GM23338 (cell line): ENCODE measurements around the gene NTNG2. TPM values are rescaled to one million over a fixed set of nuclear protein-coding genes. Genes with fewer than 3 reads are reported as not detected.

Experiments
- ATAC-seq: fragments of 200-7000 bp; cut with Tn5 transposase; 3 replicates; pipeline ENCODE4 v1.9.1; 2020
- DNase-seq: peaks from one replicate; pipeline ENCODE4 v3.0.0-alpha.2; 2015; ENCODE audit warnings: low spot score
- H2AFZ ChIP-seq: fragments of 200-600 bp; sonication (generic); 2 replicates; pipeline ENCODE4 v1.8.0; 2016; ENCODE audit warnings: antibody characterized with exemption, mild to moderate bottlenecking, moderate library complexity
- H3F3A ChIP-seq: fragments of 200-600 bp; sonication (generic); replicated peaks from 2 replicates; pipeline ENCODE4 v1.8.0; 2017; ENCODE audit warnings: antibody characterized with exemption, mixed run types, low read depth
- H3K27ac ChIP-seq: fragments of 200-600 bp; sonication (generic); 2 replicates; pipeline ENCODE4 v1.6.1; 2016; ENCODE audit warnings: low read depth
- H3K27me3 ChIP-seq: fragments of 200-600 bp; sonication (generic); 2 replicates; pipeline ENCODE4 v1.8.0; 2016; ENCODE audit warnings: mild to moderate bottlenecking, mixed run types, moderate library complexity; ENCODE audit not compliant: insufficient read depth
- H3K36me3 ChIP-seq: fragments of 200-600 bp; sonication (generic); 2 replicates; pipeline ENCODE4 v1.8.0; 2016; ENCODE audit warnings: mild to moderate bottlenecking; ENCODE audit not compliant: insufficient read depth
- H3K4me1 ChIP-seq: fragments of 200-600 bp; sonication (generic); 2 replicates; pipeline ENCODE4 v1.8.0; 2016; ENCODE audit warnings: mild to moderate bottlenecking, moderate library complexity; ENCODE audit not compliant: insufficient read depth
- H3K4me2 ChIP-seq: fragments of 200-600 bp; sonication (generic); 2 replicates; pipeline ENCODE4 v1.7.1; 2017; ENCODE audit warnings: mixed run types
- H3K4me3 ChIP-seq: fragments of 200-600 bp; sonication (generic); 2 replicates; pipeline ENCODE4 v1.6.1; 2016; ENCODE audit warnings: mixed run types
- H3K79me2 ChIP-seq: fragments of 200-600 bp; sonication (generic); replicated peaks from 2 replicates; pipeline ENCODE4 v1.8.0; 2017; ENCODE audit warnings: mild to moderate bottlenecking; ENCODE audit not compliant: insufficient read depth
- H3K9me2 ChIP-seq: fragments of 200-600 bp; sonication (generic); 2 replicates; pipeline ENCODE4 v1.8.0; 2017; ENCODE audit not compliant: insufficient read depth
- H4K20me1 ChIP-seq: fragments of 200-600 bp; sonication (generic); replicated peaks from 2 replicates; pipeline ENCODE4 v1.8.0; 2017; ENCODE audit warnings: mild to moderate bottlenecking; ENCODE audit not compliant: insufficient read depth
- H3K27ac Mint-ChIP-seq: 2 replicates; pipeline ENCODE4 v1.8.0; 2020; ENCODE audit warnings: inconsistent platforms, mild to moderate bottlenecking, moderate library complexity, mixed read lengths
- H3K27me3 Mint-ChIP-seq: 3 replicates; pipeline ENCODE4 v1.8.0; 2022; ENCODE audit warnings: low read depth, mild to moderate bottlenecking, moderate library complexity, mixed read lengths, inconsistent platforms; ENCODE audit not compliant: insufficient read depth, poor library complexity
- H3K36me3 Mint-ChIP-seq: 3 replicates; pipeline ENCODE4 v1.8.0; 2021; ENCODE audit warnings: low read depth, mild to moderate bottlenecking, inconsistent platforms, moderate library complexity, mixed read lengths
- H3K4me1 Mint-ChIP-seq: 3 replicates; pipeline ENCODE4 v1.8.0; 2020; ENCODE audit warnings: mild to moderate bottlenecking, inconsistent platforms, mixed read lengths
- H3K4me3 Mint-ChIP-seq: 3 replicates; pipeline ENCODE4 v1.8.0; 2021; ENCODE audit warnings: moderate library complexity, mild to moderate bottlenecking, inconsistent platforms, mixed read lengths
- H3K9me3 Mint-ChIP-seq: 3 replicates; pipeline ENCODE4 v1.8.0; 2020; ENCODE audit warnings: moderate library complexity, mild to moderate bottlenecking, inconsistent platforms, mixed read lengths
- CREB1 ChIP-seq: fragments of 250-450 bp; sonication (Bioruptor Pico); IDR thresholded peaks from 2 replicates; pipeline ENCODE4 v1.5.0; 2020; ENCODE audit warnings: low read depth, mild to moderate bottlenecking, moderate library complexity
- ETS1 ChIP-seq: IDR thresholded peaks from 2 replicates; pipeline ENCODE4 v1.6.1; 2016; ENCODE audit warnings: antibody characterized with exemption
- JUNB ChIP-seq: IDR thresholded peaks from one replicate; pipeline ENCODE4 v1.6.1; 2016; ENCODE audit warnings: antibody characterized with exemption; ENCODE audit not compliant: unreplicated experiment
- NANOG ChIP-seq: IDR thresholded peaks from 2 replicates; pipeline ENCODE4 v1.6.1; 2016; ENCODE audit warnings: antibody characterized with exemption, borderline replicate concordance
- ZNF114 ChIP-seq: fragments of 250-450 bp; sonication (Bioruptor Pico); IDR thresholded peaks from 2 replicates; pipeline ENCODE4 v1.5.0; 2020; ENCODE audit warnings: mild to moderate bottlenecking, moderate library complexity
- ZNF331 ChIP-seq: fragments of 250-450 bp; sonication (Bioruptor Pico); IDR thresholded peaks from 2 replicates; pipeline ENCODE4 v1.5.0; 2020; ENCODE audit warnings: low read depth, mild to moderate bottlenecking, moderate library complexity
- ZNF462 ChIP-seq: fragments of 250-450 bp; sonication (Bioruptor Pico); IDR thresholded peaks from 2 replicates; pipeline ENCODE4 v1.5.0; 2020; ENCODE audit warnings: mild to moderate bottlenecking, moderate library complexity
- polyA plus RNA-seq: library from polyadenylated mRNA; unstranded; fragments of >200 nt; fragmentation: Nextera tagmentation; extraction: Ambion mirVana; gene quantifications from 2 replicates; pipeline ENCODE4 v1.2.1, GENCODE V29; 2016
- total RNA-seq: library from RNA; depleted of rRNA; stranded (reverse); fragments of >200 nt; shearing (Covaris generic); gene quantifications from 2 replicates; pipeline ENCODE4 v1.2.3, GENCODE V29; 2014

NTNG2 gene
- total and polyA plus RNA-seq, 2 experiments from 2014 or later = 0.99 to 1.7 TPM

GRCh38 chr9:132154863-132155567, 6.8 kb upstream of the NTNG2 start:
- H3K27me3 Mint-ChIP-seq = peaks cover 35% of the 10 kb centered on the region
- Histone ChIP-seq H3K4me2 (peak overlapping the region; percentile 65), H4K20me1 (no peaks in the 10 kb centered on the region), H3K27ac (0 out of 2 replicates have a peak overlapping the region, but pooled peaks have one; percentile 50), H3K4me1 (peaks cover 11% of the 10 kb centered on the region), H3K27me3 (peaks cover 15% of the 10 kb centered on the region), H2AFZ (peak overlapping the region; percentile 95), H3K9me2 (no peaks in the 10 kb centered on the region), H3K79me2 (no peaks in the 10 kb centered on the region), H3K4me3 (no peak overlapping the region), H3F3A (0 out of 2 replicates have a peak, but pooled peaks cover 5% of the 10 kb centered on the region), H3K36me3 (no peaks in the 10 kb centered on the region)
- peak overlapping the region; percentile 25; the same call in 2 of the 3 replicates for H3K4me3 Mint-ChIP-seq
- ATAC-seq (peak; percentile 76), DNase-seq (peak; percentile 62)
- peak overlapping the region; percentile 77 for H3K27ac Mint-ChIP-seq
- no peak for TF ChIP-seq ZNF462
- no peak for TF ChIP-seq NANOG
- TF ChIP-seq ETS1 = no peak
- TF ChIP-seq CREB1 (CRISPR knock-in tag) = no peak
- TF ChIP-seq ZNF331 (CRISPR knock-in tag) = no peak
- no peak for TF ChIP-seq JUNB
- no peak for TF ChIP-seq ZNF114
- H3K9me3 Mint-ChIP-seq = no peaks in the 10 kb centered on the region
- H3K4me1 Mint-ChIP-seq = peaks cover 24% of the 10 kb centered on the region
- no peaks in the 10 kb centered on the region for H3K36me3 Mint-ChIP-seq
